Astrocyte (in vitro differentiated cells and primary cell): Measurements from ENCODE around the gene TBC1D22B.

Experiments
- CTCF ChIP-seq: IDR thresholded peaks from 2 replicates; pipeline ENCODE4 v1.5.1; 2011; ENCODE audit warnings: low read depth, mild to moderate bottlenecking, inconsistent platforms, low read length, moderate library complexity; ENCODE audit not compliant: insufficient read depth
- EZH2 ChIP-seq: IDR thresholded peaks from 2 replicates; pipeline ENCODE4 v1.6.1; 2012; ENCODE audit warnings: mild to moderate bottlenecking, low read length, inconsistent platforms; ENCODE audit not compliant: insufficient read depth

GRCh38 chr6:37218061-37218460, 39.5 kb upstream of the TBC1D22B start:
- TF ChIP-seq CTCF (no peak), EZH2 (no peak)
